KOPT-K1 (cell line): ENCODE data around the gene MICAL3.

Source experiments
- H3K27ac ChIP-seq: fragments of 200-600 bp; sonication (generic); 2 replicates; pipeline ENCODE4 v1.5.1; 2016; ENCODE audit warnings: antibody characterized with exemption, mild to moderate bottlenecking, low read depth, low read length; ENCODE audit not compliant: poor library complexity, severe bottlenecking
- H3K36me3 ChIP-seq: fragments of 200-600 bp; sonication (generic); 2 replicates; pipeline ENCODE4 v1.5.1; 2017; ENCODE audit warnings: antibody characterized with exemption, mild to moderate bottlenecking, low read length, moderate library complexity; ENCODE audit not compliant: insufficient read depth
- H3K9me3 ChIP-seq: fragments of 200-600 bp; sonication (generic); 2 replicates; pipeline ENCODE4 v1.5.1; 2017; ENCODE audit warnings: antibody characterized with exemption, low read length, mild to moderate bottlenecking; ENCODE audit not compliant: insufficient read depth, poor library complexity, severe bottlenecking

MICAL3 gene

GRCh38 chr22:17922925-17923903, 101.1 kb downstream of the MICAL3 start:
- Histone ChIP-seq H3K36me3 (no peaks in the 10 kb centered on the region), H3K27ac (no peak overlapping the region), H3K9me3 (no peaks in the 10 kb centered on the region)

GRCh38 chr22:17921871-17922821, 102.2 kb downstream of the MICAL3 start:
- Histone ChIP-seq H3K27ac (no peak overlapping the region), H3K36me3 (no peaks in the 10 kb centered on the region), H3K9me3 (no peaks in the 10 kb centered on the region)

- H3K27ac ChIP-seq, result no peak overlapping the region
- H3K9me3 ChIP-seq, result no peaks in the 10 kb centered on the region
- no peaks in the 10 kb centered on the region for H3K36me3 ChIP-seq
Measured at GRCh38 chr22:17920992-17921650, 103.2 kb downstream of the MICAL3 start.

- H3K27ac ChIP-seq, result no peak overlapping the region
- no peaks in the 10 kb centered on the region for H3K9me3 ChIP-seq
Measured at GRCh38 chr22:17920145-17920605, 104.2 kb downstream of the MICAL3 start.

GRCh38 chr22:17919276-17920144, 104.9 kb downstream of the MICAL3 start:
- Histone ChIP-seq H3K36me3 (no peaks in the 10 kb centered on the region), H3K9me3 (no peaks in the 10 kb centered on the region), H3K27ac (no peak overlapping the region)

More at GRCh38 chr22:17920145-17920605, 104.2 kb downstream of the MICAL3 start:
- no peaks in the 10 kb centered on the region for H3K36me3 ChIP-seq

GRCh38 chr22:17918840-17919239, 105.5 kb downstream of the MICAL3 start:
- Histone ChIP-seq H3K36me3 (no peaks in the 10 kb centered on the region), H3K9me3 (no peaks in the 10 kb centered on the region), H3K27ac (no peak overlapping the region)

GRCh38 chr22:17917490-17917983, 106.8 kb downstream of the MICAL3 start:
- Histone ChIP-seq H3K27ac (no peak overlapping the region), H3K9me3 (no peaks in the 10 kb centered on the region), H3K36me3 (no peaks in the 10 kb centered on the region)

GRCh38 chr22:17916226-17916889, 108.0 kb downstream of the MICAL3 start:
- no peaks in the 10 kb centered on the region for H3K36me3 ChIP-seq
- H3K9me3 ChIP-seq, result no peaks in the 10 kb centered on the region
- no peak overlapping the region for H3K27ac ChIP-seq

- H3K9me3 ChIP-seq, result no peaks in the 10 kb centered on the region
- no peaks in the 10 kb centered on the region for H3K36me3 ChIP-seq
- H3K27ac ChIP-seq, result no peak overlapping the region
Measured at GRCh38 chr22:17915676-17916075, 108.7 kb downstream of the MICAL3 start.

- H3K36me3 ChIP-seq, result no peaks in the 10 kb centered on the region
- no peak overlapping the region for H3K27ac ChIP-seq
- H3K9me3 ChIP-seq, result no peaks in the 10 kb centered on the region
Measured at GRCh38 chr22:17915188-17915587, 109.2 kb downstream of the MICAL3 start.

GRCh38 chr22:17914474-17914873, 109.9 kb downstream of the MICAL3 start:
- Histone ChIP-seq H3K27ac (no peak overlapping the region), H3K36me3 (no peaks in the 10 kb centered on the region), H3K9me3 (no peaks in the 10 kb centered on the region)

GRCh38 chr22:17913801-17914347, 110.5 kb downstream of the MICAL3 start:
- Histone ChIP-seq H3K36me3 (no peaks in the 10 kb centered on the region), H3K27ac (no peak overlapping the region), H3K9me3 (no peaks in the 10 kb centered on the region)
